Osteocyte (in vitro differentiated cells): Measurements from ENCODE around the gene CEBPE. TPM values are rescaled to one million over a fixed set of nuclear protein-coding genes. Genes with fewer than 3 reads are reported as not detected.

ENCODE experiments used
- DNase-seq: peaks from one replicate; pipeline ENCODE4 v3.0.0; 2021; ENCODE audit warnings: mixed read lengths; ENCODE audit not compliant: unreplicated experiment; ENCODE audit errors: extremely low spot score
- H3K27ac Mint-ChIP-seq: one replicate; pipeline ENCODE4 v1.8.0; 2021; ENCODE audit warnings: mild to moderate bottlenecking, mixed read lengths; ENCODE audit not compliant: unreplicated experiment
- H3K27me3 Mint-ChIP-seq: one replicate; pipeline ENCODE4 v1.8.0; 2021; ENCODE audit warnings: mixed read lengths; ENCODE audit not compliant: unreplicated experiment
- H3K36me3 Mint-ChIP-seq: one replicate; pipeline ENCODE4 v1.8.0; 2021; ENCODE audit warnings: mixed read lengths; ENCODE audit not compliant: unreplicated experiment
- H3K4me1 Mint-ChIP-seq: one replicate; pipeline ENCODE4 v1.8.0; 2021; ENCODE audit warnings: mixed read lengths; ENCODE audit not compliant: unreplicated experiment
- H3K4me3 Mint-ChIP-seq: one replicate; pipeline ENCODE4 v1.8.0; 2021; ENCODE audit warnings: mild to moderate bottlenecking, moderate library complexity, mixed read lengths; ENCODE audit not compliant: unreplicated experiment
- H3K9me3 Mint-ChIP-seq: one replicate; pipeline ENCODE4 v1.8.0; 2021; ENCODE audit warnings: mixed read lengths; ENCODE audit not compliant: unreplicated experiment
- total RNA-seq: library from RNA; stranded (reverse); gene quantifications from 2 replicates; pipeline ENCODE4 v1.2.1, GENCODE V29; 2021
- TF ChIP-seq, protein P1 (sequence below): fragments of 200-600 bp; sonication (generic); IDR thresholded peaks from 2 replicates; pipeline ENCODE4 v1.5.0; 2021; ENCODE audit warnings: antibody characterized with exemption, mild to moderate bottlenecking, moderate library complexity

Gene CEBPE
- total RNA-seq, 1 donor from 2014 or later = not detected

DNA sequence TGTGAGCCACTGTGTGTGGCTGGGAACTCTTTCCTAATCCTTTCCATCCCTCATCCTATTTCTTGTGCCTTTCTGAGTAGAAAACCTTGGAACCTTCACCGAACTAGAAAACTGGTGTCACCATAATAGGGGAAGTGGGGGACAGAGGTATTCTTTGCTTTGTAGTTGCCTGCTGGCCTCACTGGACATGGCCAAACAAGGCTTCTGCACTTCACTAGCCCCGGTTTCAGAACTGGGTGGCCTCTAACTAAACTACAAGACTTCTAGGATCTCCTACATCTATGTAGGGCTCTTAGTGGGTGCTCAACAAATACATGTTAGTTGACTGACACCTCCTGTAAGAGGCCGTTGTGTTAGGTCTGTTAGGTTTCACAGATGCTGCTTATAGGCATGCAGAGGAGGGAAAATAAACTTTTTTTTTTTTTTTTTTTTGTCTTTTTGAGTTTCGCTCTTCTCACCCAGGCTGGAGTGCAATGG, 13.7 kb downstream of the CEBPE start:
- no peak overlapping the region for H3K4me3 Mint-ChIP-seq
- H3K4me1 Mint-ChIP-seq = peaks cover 24% of the 10 kb centered on the region
- H3K27ac Mint-ChIP-seq = peak overlapping the region; percentile 66
- peaks cover 2% of the 10 kb centered on the region for H3K36me3 Mint-ChIP-seq
- TF ChIP-seq, protein P1, sequence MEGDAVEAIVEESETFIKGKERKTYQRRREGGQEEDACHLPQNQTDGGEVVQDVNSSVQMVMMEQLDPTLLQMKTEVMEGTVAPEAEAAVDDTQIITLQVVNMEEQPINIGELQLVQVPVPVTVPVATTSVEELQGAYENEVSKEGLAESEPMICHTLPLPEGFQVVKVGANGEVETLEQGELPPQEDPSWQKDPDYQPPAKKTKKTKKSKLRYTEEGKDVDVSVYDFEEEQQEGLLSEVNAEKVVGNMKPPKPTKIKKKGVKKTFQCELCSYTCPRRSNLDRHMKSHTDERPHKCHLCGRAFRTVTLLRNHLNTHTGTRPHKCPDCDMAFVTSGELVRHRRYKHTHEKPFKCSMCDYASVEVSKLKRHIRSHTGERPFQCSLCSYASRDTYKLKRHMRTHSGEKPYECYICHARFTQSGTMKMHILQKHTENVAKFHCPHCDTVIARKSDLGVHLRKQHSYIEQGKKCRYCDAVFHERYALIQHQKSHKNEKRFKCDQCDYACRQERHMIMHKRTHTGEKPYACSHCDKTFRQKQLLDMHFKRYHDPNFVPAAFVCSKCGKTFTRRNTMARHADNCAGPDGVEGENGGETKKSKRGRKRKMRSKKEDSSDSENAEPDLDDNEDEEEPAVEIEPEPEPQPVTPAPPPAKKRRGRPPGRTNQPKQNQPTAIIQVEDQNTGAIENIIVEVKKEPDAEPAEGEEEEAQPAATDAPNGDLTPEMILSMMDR = no peak
- no peak for DNase-seq
- no peaks in the 10 kb centered on the region for H3K9me3 Mint-ChIP-seq
- H3K27me3 Mint-ChIP-seq = no peaks in the 10 kb centered on the region

DNA sequence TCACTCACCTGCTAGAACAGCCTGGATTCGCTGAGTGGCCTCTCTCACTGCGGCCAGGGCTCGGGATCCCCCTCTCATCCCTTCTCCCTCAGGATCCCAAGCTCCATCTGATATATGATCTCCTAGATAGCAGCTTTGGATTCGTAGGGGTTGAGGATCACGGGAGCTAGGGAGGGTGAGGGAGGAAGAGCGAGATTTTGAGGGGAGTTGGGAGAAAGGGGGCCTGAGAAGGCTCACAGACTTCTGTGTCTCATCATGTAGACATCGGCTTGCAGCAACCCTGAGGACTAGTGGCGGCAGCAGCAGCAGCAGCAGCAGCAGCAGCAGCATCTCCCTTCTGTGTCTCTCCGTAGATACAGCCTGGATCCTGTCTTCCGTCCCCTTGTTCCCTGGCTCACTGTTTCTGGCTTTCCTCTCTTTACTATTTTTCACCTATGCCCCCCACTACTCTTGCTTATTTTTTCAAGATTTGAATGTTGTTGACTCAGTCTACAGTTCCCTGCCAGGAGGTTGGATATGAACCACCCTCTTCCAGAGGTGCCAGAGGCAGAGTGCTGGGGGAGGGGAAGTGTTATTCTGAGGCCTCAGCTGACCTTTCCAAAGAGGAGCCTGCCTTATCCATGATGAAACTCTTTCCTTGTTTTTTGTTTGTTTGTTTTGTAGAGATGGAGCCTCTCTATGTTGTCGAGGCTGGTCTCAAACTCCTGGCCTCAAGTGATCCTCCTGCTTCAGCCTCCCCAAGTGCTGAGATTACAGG, 14.3 kb downstream of the CEBPE start, which contains the start of gene CIROP:
TSS of gene CIROP (minus strand) at position 399 of the 757 bp plus-strand sequence. CDS start at position 330, 69 bp downstream.
- DNase-seq = no peak
- H3K4me3 Mint-ChIP-seq = no peak within 1 kb of the TSS
- H3K36me3 Mint-ChIP-seq = peaks cover 3% of the 10 kb centered on the region
- no peaks in the 10 kb centered on the region for H3K27me3 Mint-ChIP-seq
- H3K9me3 Mint-ChIP-seq = no peaks in the 10 kb centered on the region
- TF ChIP-seq, protein P1 = no peak
- H3K4me1 Mint-ChIP-seq = peaks cover 24% of the 10 kb centered on the region
- peak within 1 kb of the TSS; percentile 66 for H3K27ac Mint-ChIP-seq

DNA sequence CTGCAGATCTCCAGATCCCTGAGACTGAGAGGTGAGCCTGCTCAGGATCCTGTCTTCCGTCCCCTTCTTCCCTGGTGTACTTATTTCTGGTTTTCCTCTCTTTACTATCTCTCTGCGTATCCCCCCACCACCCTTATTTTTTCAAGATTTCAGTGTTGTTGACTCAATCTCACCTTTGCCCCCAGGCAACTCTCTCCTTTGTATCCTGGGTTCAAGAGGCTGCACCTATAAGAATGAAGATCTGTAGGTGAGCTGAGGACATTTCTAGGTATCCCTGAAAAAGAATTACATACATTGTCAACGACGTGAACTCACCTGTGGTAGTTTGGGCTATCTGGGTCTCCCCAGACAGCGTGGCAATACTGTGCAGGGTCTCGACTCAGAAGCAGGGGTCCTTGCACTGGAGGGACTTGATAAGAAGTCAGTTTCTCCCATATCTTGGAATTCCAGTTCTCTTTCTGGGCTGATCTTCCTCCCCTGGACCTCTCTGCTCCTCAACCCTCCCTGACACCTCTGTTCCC, 14.9 kb downstream of the CEBPE start:
- no peaks in the 10 kb centered on the region for H3K27me3 Mint-ChIP-seq

DNA sequence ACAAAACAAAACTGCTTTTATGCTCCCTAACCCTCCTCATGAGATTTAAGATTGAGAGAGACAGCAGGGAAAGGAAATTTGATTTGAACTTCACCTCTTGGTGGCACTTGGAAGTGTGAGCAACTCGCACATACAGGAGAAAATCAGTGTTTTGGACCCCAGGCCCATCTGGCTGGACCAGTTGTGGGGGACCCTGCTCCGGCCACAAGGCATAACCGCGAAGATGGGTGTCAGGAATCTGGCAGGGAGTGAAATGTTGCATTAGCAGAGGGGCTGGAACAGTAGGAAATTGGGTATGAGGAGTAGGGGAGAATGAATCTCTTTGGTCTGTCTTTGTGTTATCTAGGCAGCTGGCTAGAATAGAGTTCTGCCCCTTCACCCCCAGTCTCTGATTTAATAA, 15.5 kb downstream of the CEBPE start:
- Mint-ChIP-seq H3K9me3 (no peaks in the 10 kb centered on the region), H3K27me3 (no peaks in the 10 kb centered on the region), H3K4me1 (peaks cover 20% of the 10 kb centered on the region), H3K36me3 (peaks cover 13% of the 10 kb centered on the region), H3K4me3 (no peak overlapping the region), H3K27ac (no peak overlapping the region)
- DNase-seq = no peak
- TF ChIP-seq, protein P1 = no peak

More for the DNA sequence above, 14.9 kb downstream of the CEBPE start:
- H3K9me3 Mint-ChIP-seq = no peaks in the 10 kb centered on the region
- H3K36me3 Mint-ChIP-seq = peaks cover 8% of the 10 kb centered on the region
- DNase-seq = no peak
- H3K27ac Mint-ChIP-seq = no peak overlapping the region
- peaks cover 24% of the 10 kb centered on the region for H3K4me1 Mint-ChIP-seq
- no peak overlapping the region for H3K4me3 Mint-ChIP-seq
- TF ChIP-seq, protein P1 = no peak

DNA sequence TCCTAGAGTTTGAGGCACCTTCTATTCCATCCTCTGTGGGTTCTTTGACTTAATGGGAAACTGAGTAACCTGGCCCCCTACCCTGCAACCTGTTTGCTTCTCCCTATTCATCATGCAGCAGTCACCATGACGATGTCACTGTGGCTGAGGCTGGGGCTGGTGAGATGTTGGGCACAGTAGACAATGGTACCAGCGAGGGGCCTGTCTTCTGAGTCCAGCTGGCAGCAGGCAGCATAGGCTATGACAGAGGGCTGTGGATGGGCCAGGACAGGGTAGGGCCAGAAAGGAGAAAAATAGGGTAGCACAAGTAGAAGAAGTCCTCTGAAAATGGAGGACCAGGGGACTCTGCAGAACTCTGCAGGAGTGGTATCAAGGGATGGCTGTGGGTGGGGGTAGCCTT, 16.3 kb downstream of the CEBPE start:
- TF ChIP-seq, protein P1 = no peak
- Mint-ChIP-seq H3K9me3 (no peaks in the 10 kb centered on the region), H3K36me3 (peaks cover 18% of the 10 kb centered on the region), H3K27ac (no peak overlapping the region), H3K27me3 (no peaks in the 10 kb centered on the region), H3K4me1 (peaks cover 20% of the 10 kb centered on the region), H3K4me3 (no peak overlapping the region)
- DNase-seq = no peak
